EL (cell line): Measurements from ENCODE around the gene BCAP31.
"Not testable (repeated sequence)": the region's sequence is repeated elsewhere in the genome, so short reads cannot be mapped to it uniquely, and the experiment has no call there.

Experiments
- DNase-seq: peaks from one replicate; pipeline ENCODE4 v3.0.0-alpha.2; 2016

The BCAP31 gene

GRCh38 chrX:153733651-153734240 is 9.6 kb upstream of the BCAP31 start:
- no peak for DNase-seq

GRCh38 chrX:153732401-153732800 is 8.2 kb upstream of the BCAP31 start:
- peak; percentile 39 for DNase-seq

- no peak for DNase-seq
Measured at GRCh38 chrX:153731845-153732215, 7.6 kb upstream of the BCAP31 start.

- DNase-seq, result no peak
Measured at GRCh38 chrX:153731117-153731844, 7.1 kb upstream of the BCAP31 start.

GRCh38 chrX:153730115-153730514 is 5.9 kb upstream of the BCAP31 start:
- DNase-seq, result not testable (repeated sequence)

- no peak for DNase-seq
Measured at GRCh38 chrX:153728951-153729631, 4.9 kb upstream of the BCAP31 start.

GRCh38 chrX:153728095-153728494 is 3.9 kb upstream of the BCAP31 start:
- no peak for DNase-seq

- DNase-seq, result peak; percentile 25
Measured at GRCh38 chrX:153727123-153727931, 3.1 kb upstream of the BCAP31 start.

- DNase-seq, result peak; percentile 69
Measured at GRCh38 chrX:153726286-153727122, 2.3 kb upstream of the BCAP31 start.

- DNase-seq, result no peak
Measured at GRCh38 chrX:153725832-153726285, 1.7 kb upstream of the BCAP31 start.

GRCh38 chrX:153725039-153725831 is 1.0 kb upstream of the BCAP31 start:
- no peak for DNase-seq

- DNase-seq, result peak; percentile 52
Measured at GRCh38 chrX:153723351-153724251, 586 bp downstream of the BCAP31 start.

- no peak for DNase-seq
Measured at GRCh38 chrX:153722704-153723350, 1.4 kb downstream of the BCAP31 start.

GRCh38 chrX:153719701-153720100 is 4.5 kb downstream of the BCAP31 start:
- DNase-seq, result no peak

- DNase-seq, result no peak
Measured at GRCh38 chrX:153719238-153719637, 4.9 kb downstream of the BCAP31 start.

- DNase-seq, result no peak
Measured at GRCh38 chrX:153717445-153717844, 6.7 kb downstream of the BCAP31 start.

- DNase-seq, result no peak
Measured at GRCh38 chrX:153714256-153714655, 9.9 kb downstream of the BCAP31 start.

GRCh38 chrX:153709726-153710674 is 14.2 kb downstream of the BCAP31 start:
- no peak for DNase-seq

- DNase-seq, result peak; percentile 79
Measured at GRCh38 chrX:153708415-153708814, 15.8 kb downstream of the BCAP31 start.
